ENCODE data around the gene UGDH. TPM values are rescaled to one million over a fixed set of nuclear protein-coding genes. Genes with fewer than 3 reads are reported as not detected.

Gene UGDH
- total and polyA plus RNA-seq, 9 of the 15 experiments (the other 6 are each of a cell fraction or from before 2014, with no cell fraction given), result 5.5 to 21.7 (median 16.2) TPM

GRCh38 chr4:39514888-39515401 is 12.3 kb downstream of the UGDH start:
- H2AFZ ChIP-seq (ENCODE audit: low read depth, low read length), result no peak overlapping the region; the same call in 1 of the 2 replicates
- H3K27ac ChIP-seq (ENCODE audit: extremely low read depth, low read depth, low read length), result peak overlapping the region; percentile 75
- WGBS (ENCODE audit: insufficient coverage, low coverage, missing lambda C conversion rate), result 64% methylated on average over 4 of the region's 4 CpGs
- H3K4me2 ChIP-seq (ENCODE audit: insufficient read depth, low read length), result peak overlapping the region; percentile 40; the same call in 1 of the 2 replicates
- POLR2A ChIA-PET, result interaction anchor here (1.0 to 1.7 kb wide), 3 partner anchors 11 to 17 kb away, joined by 3 to 6 read pairs (median 3); partner anchors contain the start of gene UGDH
- H3K9ac ChIP-seq (ENCODE audit: insufficient read depth in 1 of 2, low read depth in 2 of 2, low read length in 2 of 2), result peak overlapping the region in 1 of 2 experiments; percentile 37; a peak in 2 of 4 replicates
- ATAC-seq, result peak; percentile 75
- H3K79me2 ChIP-seq (ENCODE audit: control insufficient read depth, insufficient read depth, low read length), result no peaks in the 10 kb centered on the region
- in situ Hi-C loops (cut with MboI) (no loop called here), intact Hi-C loops (cut with micrococcal nuclease) (no loop called here)
- H3K4me3 ChIP-seq, result no peak overlapping the region
- H3K9me1 ChIP-seq (ENCODE audit: control insufficient read depth, insufficient read depth, low read length), result no peaks in the 10 kb centered on the region
- peak; percentile 11 for FAIRE-seq
- H3K27me3 ChIP-seq (ENCODE audit: control insufficient read depth in 2 of 2, insufficient read depth in 2 of 2, low read length in 2 of 2), result no peaks in the 10 kb centered on the region
- CTCF ChIA-PET (ENCODE audit: low intra/inter-chr PET ratio), result no interaction called here
- peaks cover 20% of the 10 kb centered on the region; the same call in 2 of the 3 replicates for H3K36me3 ChIP-seq (ENCODE audit: control insufficient read depth, insufficient read depth, low read length)
- peak in 2 of 4 experiments; percentile 13 to 24 for DNase-seq (ENCODE audit: extremely low read depth in 1 of 4, low spot score in 3 of 4)
- no TSS peak for BruUV-seq (replicated peaks)
- no peaks in the 10 kb centered on the region for H3K9me3 ChIP-seq (replicated peaks; ENCODE audit: control insufficient read depth, insufficient read depth, low read depth, low read length)
- H4K20me1 ChIP-seq (replicated peaks; ENCODE audit: control insufficient read depth, insufficient read depth, low read length), result no peaks in the 10 kb centered on the region
- peaks cover 4 to 6% of the 10 kb centered on the region in 2 experiments; a peak in 4 of 5 replicates for H3K4me1 ChIP-seq (replicated peaks in 1 of 2; ENCODE audit: control insufficient read depth in 2 of 2, insufficient read depth in 2 of 2, low read length in 2 of 2)
- TF ChIP-seq PHTF2 (CRISPR knock-in tag; IDR thresholded peaks at IDR 0.05) (no peak), NRF1 (conservative IDR thresholded peaks at IDR 0.05 in 1 of 2, IDR thresholded peaks at IDR 0.05 in 1 of 2) (0 out of 4 replicates have a peak, but pooled peaks of 1 of the 2 experiments have one; percentile 16), ZNF592 (IDR thresholded peaks at IDR 0.05) (peak; percentile 37), MAFK (IDR thresholded peaks at IDR 0.05; ENCODE audit: low read length) (peak; percentile 78; the same call in 1 of the 2 replicates), HMBOX1 (IDR thresholded peaks at IDR 0.05) (peak; percentile 88), HNRNPLL (IDR thresholded peaks at IDR 0.05; ENCODE audit: low read depth, low read length, poor library complexity, severe bottlenecking) (no peak), ZNF121 (CRISPR knock-in tag; conservative IDR thresholded peaks at IDR 0.05) (no peak), SMARCC2 (IDR thresholded peaks at IDR 0.05; ENCODE audit: low read depth) (0 out of 2 replicates have a peak, but pooled peaks have one; percentile 29), NR2C1 (IDR thresholded peaks at IDR 0.05) (no peak), NR2C1 (tag; IDR thresholded peaks at IDR 0.05) (peak; percentile 46; the same call in 1 of the 2 replicates), GTF2A2 (tag; IDR thresholded peaks at IDR 0.05) (no peak), RBM15 (IDR thresholded peaks at IDR 0.05; ENCODE audit: insufficient read depth, low read length) (no peak), HMGXB4 (CRISPR knock-in tag; IDR thresholded peaks at IDR 0.05) (no peak), CBFB (CRISPR knock-in tag; IDR thresholded peaks at IDR 0.05) (no peak)
